Suprapubic skin (tissue), 4 donors: ENCODE measurements around the gene KCNH5.

Experiments used
- CTCF ChIP-seq, 2 donors: fragments of 200-600 bp in 1 of 2; fragments of 450-650 bp in 1 of 2; sonication (generic) in 1 of 2; IDR thresholded peaks; one replicate each; pipeline ENCODE4 v1.5.1; 2016 to 2019; ENCODE audit warnings: antibody characterized with exemption in 2 of 2, mild to moderate bottlenecking in 1 of 2, moderate library complexity in 1 of 2
- POLR2A ChIP-seq, 2 donors: fragments of 450-650 bp; IDR thresholded peaks; one replicate each; pipeline ENCODE4 v1.6.1; 2017; ENCODE audit warnings: antibody characterized with exemption in 2 of 2, mild to moderate bottlenecking in 2 of 2, moderate library complexity in 2 of 2
- POLR2AphosphoS5 ChIP-seq, 3 donors: sonication (generic); formaldehyde crosslinking; IDR thresholded peaks; one replicate each; pipeline ENCODE4 v1.6.1; 2017; ENCODE audit warnings: antibody characterized with exemption in 3 of 3

GRCh38 chr14:62689733-62690132 lies 355.5 kb downstream of the KCNH5 start:
- TF ChIP-seq CTCF (IDR thresholded peaks at IDR 0.05) (no peak), POLR2AphosphoS5 (IDR thresholded peaks at IDR 0.05) (no peak), POLR2A (IDR thresholded peaks at IDR 0.05) (no peak)
